Measurements from ENCODE around the gene CDK10.

Gene CDK10

DNA sequence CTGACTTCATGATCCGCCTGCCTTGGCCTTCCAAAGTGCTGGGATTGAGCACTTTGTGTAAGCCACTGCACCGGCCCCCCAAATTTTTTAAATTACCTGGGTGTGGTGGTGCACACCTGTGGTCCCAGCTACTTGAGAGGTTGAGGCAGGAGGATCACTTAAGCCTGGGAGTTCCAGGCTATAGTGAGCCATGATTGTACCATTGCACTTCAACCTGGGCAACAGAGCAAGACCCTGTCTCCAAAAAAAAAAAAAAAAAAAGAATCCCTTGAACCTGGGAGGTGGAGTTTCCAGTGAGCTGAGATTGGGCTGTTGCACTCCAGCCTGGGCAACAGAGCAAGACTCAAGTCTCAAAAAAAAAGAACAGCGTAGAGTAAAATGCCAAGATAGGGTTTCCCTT lies 50.1 kb downstream of the CDK10 start:
- no peak overlapping the region for H3K4me3 ChIP-seq (ENCODE audit: low read length)
- no peak overlapping the region for H3K4me2 ChIP-seq (ENCODE audit: low read length)
- no peaks in the 10 kb centered on the region for H3K4me1 ChIP-seq (ENCODE audit: low read length)
- no peak overlapping the region for H3K9ac ChIP-seq (ENCODE audit: low read length)
- peaks cover 9% of the 10 kb centered on the region; the same call in 1 of the 2 replicates for H4K20me1 ChIP-seq (ENCODE audit: insufficient read depth, low read length)
- H3K27me3 ChIP-seq (ENCODE audit: low read depth, low read length): no peaks in the 10 kb centered on the region
- no peak for TF ChIP-seq EZH2phosphoT487 (IDR thresholded peaks at IDR 0.05; ENCODE audit: low read depth)
- TF ChIP-seq, protein P1, sequence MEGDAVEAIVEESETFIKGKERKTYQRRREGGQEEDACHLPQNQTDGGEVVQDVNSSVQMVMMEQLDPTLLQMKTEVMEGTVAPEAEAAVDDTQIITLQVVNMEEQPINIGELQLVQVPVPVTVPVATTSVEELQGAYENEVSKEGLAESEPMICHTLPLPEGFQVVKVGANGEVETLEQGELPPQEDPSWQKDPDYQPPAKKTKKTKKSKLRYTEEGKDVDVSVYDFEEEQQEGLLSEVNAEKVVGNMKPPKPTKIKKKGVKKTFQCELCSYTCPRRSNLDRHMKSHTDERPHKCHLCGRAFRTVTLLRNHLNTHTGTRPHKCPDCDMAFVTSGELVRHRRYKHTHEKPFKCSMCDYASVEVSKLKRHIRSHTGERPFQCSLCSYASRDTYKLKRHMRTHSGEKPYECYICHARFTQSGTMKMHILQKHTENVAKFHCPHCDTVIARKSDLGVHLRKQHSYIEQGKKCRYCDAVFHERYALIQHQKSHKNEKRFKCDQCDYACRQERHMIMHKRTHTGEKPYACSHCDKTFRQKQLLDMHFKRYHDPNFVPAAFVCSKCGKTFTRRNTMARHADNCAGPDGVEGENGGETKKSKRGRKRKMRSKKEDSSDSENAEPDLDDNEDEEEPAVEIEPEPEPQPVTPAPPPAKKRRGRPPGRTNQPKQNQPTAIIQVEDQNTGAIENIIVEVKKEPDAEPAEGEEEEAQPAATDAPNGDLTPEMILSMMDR (IDR thresholded peaks at IDR 0.05; ENCODE audit: low read depth, low read length): no peak
- no peaks in the 10 kb centered on the region for H3K79me2 ChIP-seq (ENCODE audit: low read length)
- H3K27ac ChIP-seq (ENCODE audit: low read length): no peak overlapping the region
- H3K36me3 ChIP-seq (replicated peaks; ENCODE audit: low read depth, low read length): peaks cover 70% of the 10 kb centered on the region
- no peaks in the 10 kb centered on the region for H3K9me3 ChIP-seq (ENCODE audit: insufficient read depth, low read length)
- H2AFZ ChIP-seq (ENCODE audit: low read depth, low read length): no peak overlapping the region

- peaks cover 70% of the 10 kb centered on the region for H3K36me3 ChIP-seq (replicated peaks; ENCODE audit: low read depth, low read length)
- TF ChIP-seq, protein P1 (IDR thresholded peaks at IDR 0.05; ENCODE audit: low read depth, low read length): no peak
- TF ChIP-seq EZH2phosphoT487 (IDR thresholded peaks at IDR 0.05; ENCODE audit: low read depth): no peak
- H3K4me1 ChIP-seq (ENCODE audit: low read length): no peaks in the 10 kb centered on the region
- H3K27me3 ChIP-seq (ENCODE audit: low read depth, low read length): no peaks in the 10 kb centered on the region
- H4K20me1 ChIP-seq (ENCODE audit: insufficient read depth, low read length): peaks cover 9% of the 10 kb centered on the region; the same call in 1 of the 2 replicates
- no peaks in the 10 kb centered on the region for H3K79me2 ChIP-seq (ENCODE audit: low read length)
- no peak overlapping the region for H3K4me3 ChIP-seq (ENCODE audit: low read length)
- no peaks in the 10 kb centered on the region for H3K9me3 ChIP-seq (ENCODE audit: insufficient read depth, low read length)
- no peak overlapping the region for H3K9ac ChIP-seq (ENCODE audit: low read length)
- H3K27ac ChIP-seq (ENCODE audit: low read length): no peak overlapping the region
- no peak overlapping the region for H2AFZ ChIP-seq (ENCODE audit: low read depth, low read length)
- no peak overlapping the region for H3K4me2 ChIP-seq (ENCODE audit: low read length)
These were observed 51.0 kb downstream of the CDK10 start for GRCh38 chr16:89737341-89738071.

- Histone ChIP-seq H3K27me3 (ENCODE audit: low read depth, low read length) (no peaks in the 10 kb centered on the region), H3K9me3 (ENCODE audit: insufficient read depth, low read length) (no peaks in the 10 kb centered on the region), H2AFZ (ENCODE audit: low read depth, low read length) (no peak overlapping the region), H3K36me3 (replicated peaks; ENCODE audit: low read depth, low read length) (peaks cover 74% of the 10 kb centered on the region), H3K79me2 (ENCODE audit: low read length) (no peaks in the 10 kb centered on the region), H3K27ac (ENCODE audit: low read length) (no peak overlapping the region), H3K4me3 (ENCODE audit: low read length) (no peak overlapping the region), H4K20me1 (ENCODE audit: insufficient read depth, low read length) (peaks cover 9% of the 10 kb centered on the region; the same call in 1 of the 2 replicates), H3K4me1 (ENCODE audit: low read length) (no peaks in the 10 kb centered on the region), H3K9ac (ENCODE audit: low read length) (no peak overlapping the region), H3K4me2 (ENCODE audit: low read length) (no peak overlapping the region)
- TF ChIP-seq, protein P1 (IDR thresholded peaks at IDR 0.05; ENCODE audit: low read depth, low read length): no peak
- no peak for TF ChIP-seq EZH2phosphoT487 (IDR thresholded peaks at IDR 0.05; ENCODE audit: low read depth)
These were observed 51.5 kb downstream of the CDK10 start for GRCh38 chr16:89738072-89738377.

GRCh38 chr16:89738538-89739317 lies 52.2 kb downstream of the CDK10 start:
- H2AFZ ChIP-seq (ENCODE audit: low read depth, low read length): no peak overlapping the region
- H3K79me2 ChIP-seq (ENCODE audit: low read length): no peaks in the 10 kb centered on the region
- TF ChIP-seq EZH2phosphoT487 (IDR thresholded peaks at IDR 0.05; ENCODE audit: low read depth): no peak
- TF ChIP-seq, protein P1 (IDR thresholded peaks at IDR 0.05; ENCODE audit: low read depth, low read length): no peak
- no peak overlapping the region for H3K4me3 ChIP-seq (ENCODE audit: low read length)
- no peak overlapping the region for H3K27ac ChIP-seq (ENCODE audit: low read length)
- H3K9me3 ChIP-seq (ENCODE audit: insufficient read depth, low read length): no peaks in the 10 kb centered on the region
- no peak overlapping the region for H3K4me2 ChIP-seq (ENCODE audit: low read length)
- peaks cover 9% of the 10 kb centered on the region; the same call in 1 of the 2 replicates for H4K20me1 ChIP-seq (ENCODE audit: insufficient read depth, low read length)
- no peaks in the 10 kb centered on the region for H3K4me1 ChIP-seq (ENCODE audit: low read length)
- H3K9ac ChIP-seq (ENCODE audit: low read length): no peak overlapping the region
- no peaks in the 10 kb centered on the region for H3K27me3 ChIP-seq (ENCODE audit: low read depth, low read length)
- peaks cover 72% of the 10 kb centered on the region for H3K36me3 ChIP-seq (replicated peaks; ENCODE audit: low read depth, low read length)

All from OCI-LY3 (cell line).